H1 (cell line): ENCODE measurements around the gene GABRA6. TPM values are rescaled to one million over a fixed set of nuclear protein-coding genes. Genes with fewer than 3 reads are reported as not detected.

Experiments
- CTCF ChIA-PET: fragments of 300-600 bp; sonication (Branson Sonifier 250); formaldehyde crosslinking; loops from one replicate; lab custom pipeline; 2021; ENCODE audit not compliant: partially characterized antibody; lab: Charles Lee
- POLR2A ChIA-PET: fragments of 300-600 bp; sonication (Branson Sonifier 250); formaldehyde crosslinking; loops from one replicate; lab custom pipeline; 2021; ENCODE audit warnings: inconsistent platforms; ENCODE audit not compliant: partially characterized antibody; lab: Charles Lee
- DNase-seq, 2 experiments: peaks; one replicate each; pipeline versions ENCODE4 v3.0.0 to v3.0.0-alpha.2; 2010 to 2022; ENCODE audit warnings: low spot score in 2 of 2, low read depth in 1 of 2, mixed read lengths in 1 of 2
- FAIRE-seq: peaks from 2 replicates; lab custom pipeline; 2011; peaks lifted over from hg19 to GRCh38; lab: Jason Lieb, UNC
- H2AFZ ChIP-seq: 2 replicates; pipeline ENCODE4 v1.8.1; 2012; ENCODE audit warnings: low read length, inconsistent platforms
- H2AK5ac ChIP-seq: 2 replicates; pipeline ENCODE4 v1.6.1; 2013; ENCODE audit warnings: low read depth, low read length
- H2BK120ac ChIP-seq: replicated peaks from 2 replicates; pipeline ENCODE3; 2013; ENCODE audit warnings: low read depth, low read length, inconsistent platforms
- H2BK12ac ChIP-seq: 2 replicates; pipeline ENCODE4 v1.6.1; 2013; ENCODE audit warnings: low read depth, low read length
- H2BK15ac ChIP-seq: 2 replicates; pipeline ENCODE4 v1.6.1; 2013; ENCODE audit warnings: low read length
- H2BK20ac ChIP-seq: 2 replicates; pipeline ENCODE4 v1.6.1; 2013; ENCODE audit warnings: low read length
- H2BK5ac ChIP-seq: 2 replicates; pipeline ENCODE4 v1.6.1; 2013; ENCODE audit warnings: low read depth, low read length
- H3K14ac ChIP-seq: 2 replicates; pipeline ENCODE4 v1.6.1; 2013; ENCODE audit warnings: inconsistent platforms; ENCODE audit not compliant: insufficient read length
- H3K18ac ChIP-seq: 2 replicates; pipeline ENCODE4 v1.6.1; 2013; ENCODE audit warnings: low read length; ENCODE audit errors: extremely low read depth
- H3K23ac ChIP-seq: 2 replicates; pipeline ENCODE4 v1.6.1; 2013; ENCODE audit warnings: inconsistent platforms; ENCODE audit not compliant: insufficient read length
- H3K23me2 ChIP-seq: 2 replicates; pipeline ENCODE4 v1.6.1; 2013; ENCODE audit warnings: low read depth, low read length
- H3K27ac ChIP-seq: 2 replicates; pipeline ENCODE4 v1.6.1; 2011; ENCODE audit warnings: low read depth, low read length, inconsistent platforms
- H3K27me3 ChIP-seq, 4 experiments: replicated peaks in 1 of 4; 1 replicate in 1 of 4; 2 replicates in 3 of 4; pipeline versions ENCODE4 v1.6.1 to v1.8.1; 2011 to 2013; ENCODE audit warnings: low read length in 3 of 4, mild to moderate bottlenecking in 3 of 4, inconsistent platforms in 2 of 4, mixed read lengths in 2 of 4, moderate library complexity in 1 of 4; ENCODE audit not compliant: control insufficient read depth in 3 of 4, insufficient read depth in 3 of 4; ENCODE audit errors: extremely low read depth in 1 of 4
- H3K36me3 ChIP-seq, 4 experiments: 2 replicates each; pipeline versions ENCODE4 v1.6.1 to v1.8.1; 2011 to 2013; ENCODE audit warnings: mild to moderate bottlenecking in 4 of 4, low read length in 3 of 4, moderate library complexity in 2 of 4, control low read depth in 1 of 4, inconsistent platforms in 1 of 4; ENCODE audit not compliant: insufficient read depth in 4 of 4, control insufficient read depth in 2 of 4
- H3K4ac ChIP-seq: replicated peaks from 2 replicates; pipeline ENCODE3; 2013; ENCODE audit warnings: low read length, low read depth, mixed read lengths, inconsistent platforms; ENCODE audit not compliant: insufficient read length
- H3K4me1 ChIP-seq, 4 experiments: replicated peaks in 1 of 4; 1 replicate in 1 of 4; 2 replicates in 3 of 4; pipeline versions ENCODE4 v1.6.1 to v1.8.1; 2011 to 2013; ENCODE audit warnings: low read length in 3 of 4, inconsistent platforms in 2 of 4, mixed read lengths in 1 of 4; ENCODE audit not compliant: insufficient read depth in 4 of 4, control insufficient read depth in 3 of 4
- H3K4me2 ChIP-seq, 2 experiments: 2 replicates each; pipeline versions ENCODE4 v1.6.1 to v1.8.1; 2011 to 2013; ENCODE audit warnings: low read depth in 2 of 2, low read length in 2 of 2, control low read depth in 1 of 2, inconsistent platforms in 1 of 2, mild to moderate bottlenecking in 1 of 2; ENCODE audit not compliant: insufficient read depth in 1 of 2
- H3K4me3 ChIP-seq, 4 experiments: fragments of 200-600, 300-600 bp in 1 of 4; sonication (generic), shearing (Covaris generic), sonication (Bioruptor Twin) in 1 of 4; 2 replicates each; pipeline versions ENCODE4 v1.5.1 to v1.8.1; 2011 to 2016; ENCODE audit warnings: low read length in 4 of 4, low read depth in 3 of 4, control low read depth in 2 of 4, inconsistent platforms in 2 of 4, mild to moderate bottlenecking in 2 of 4, mixed read lengths in 1 of 4, moderate library complexity in 1 of 4; ENCODE audit not compliant: insufficient read depth in 2 of 4; ENCODE audit errors: extremely low read depth in 1 of 4
- H3K56ac ChIP-seq: replicated peaks from 2 replicates; pipeline ENCODE3; 2013; ENCODE audit warnings: low read depth, mild to moderate bottlenecking, mixed read lengths, low read length, inconsistent platforms; ENCODE audit not compliant: insufficient read length
- H3K79me1 ChIP-seq: 2 replicates; pipeline ENCODE4 v1.6.1; 2013; ENCODE audit warnings: low read depth, low read length, control low read depth
- H3K79me2 ChIP-seq, 2 experiments: 2 replicates each; pipeline versions ENCODE4 v1.6.1 to v1.8.1; 2012 to 2013; ENCODE audit warnings: low read length in 2 of 2, mild to moderate bottlenecking in 2 of 2, inconsistent platforms in 1 of 2; ENCODE audit not compliant: insufficient read depth in 2 of 2, control insufficient read depth in 1 of 2
- H3K9ac ChIP-seq, 4 experiments: replicated peaks in 1 of 4; 1 replicate in 1 of 4; 2 replicates in 3 of 4; pipeline versions ENCODE4 v1.6.1 to v1.8.1; 2011 to 2013; ENCODE audit warnings: low read depth in 3 of 4, low read length in 3 of 4, control low read depth in 2 of 4, mild to moderate bottlenecking in 2 of 4, moderate library complexity in 2 of 4, inconsistent platforms in 1 of 4; ENCODE audit errors: extremely low read depth in 1 of 4
- H3K9me3 ChIP-seq, 2 experiments: 2 replicates each; pipeline versions ENCODE4 v1.6.1 to v1.8.1; 2012 to 2013; ENCODE audit warnings: mild to moderate bottlenecking in 2 of 2, moderate library complexity in 2 of 2, control low read depth in 1 of 2, inconsistent platforms in 1 of 2, low read depth in 1 of 2, low read length in 1 of 2, mixed read lengths in 1 of 2; ENCODE audit not compliant: insufficient read depth in 2 of 2
- H4K20me1 ChIP-seq, 2 experiments: replicated peaks in 1 of 2; 2 replicates each; pipeline versions ENCODE3 to v1.8.1; 2011 to 2013; ENCODE audit warnings: inconsistent platforms in 2 of 2, low read length in 2 of 2, mild to moderate bottlenecking in 1 of 2; ENCODE audit not compliant: insufficient read depth in 2 of 2, control insufficient read depth in 1 of 2
- H4K5ac ChIP-seq: 2 replicates; pipeline ENCODE4 v1.6.1; 2013; ENCODE audit warnings: low read length, low read depth, mixed read lengths, inconsistent platforms; ENCODE audit not compliant: insufficient read length
- H4K8ac ChIP-seq: 2 replicates; pipeline ENCODE4 v1.8.0; 2013; ENCODE audit warnings: mild to moderate bottlenecking, moderate library complexity, low read length, inconsistent platforms; ENCODE audit not compliant: insufficient read depth; ENCODE audit errors: extremely low read depth
- H4K91ac ChIP-seq: replicated peaks from 2 replicates; pipeline ENCODE3; 2013; ENCODE audit warnings: low read length, mixed read lengths, inconsistent platforms; ENCODE audit not compliant: insufficient read length
- HDAC2 ChIP-seq, 2 experiments: fragments of 300-600 bp in 1 of 2; sonication (generic) in 1 of 2; IDR thresholded peaks; 2 replicates each; pipeline ENCODE4 v1.6.1; 2011 to 2012; ENCODE audit warnings: low read depth in 2 of 2, low read length in 2 of 2, mild to moderate bottlenecking in 2 of 2, moderate library complexity in 2 of 2, borderline replicate concordance in 1 of 2, inconsistent platforms in 1 of 2
- JUND ChIP-seq: IDR thresholded peaks from 2 replicates; pipeline ENCODE4 v1.6.1; 2011; ENCODE audit warnings: mild to moderate bottlenecking, improper control_type of control experiment, low read length
- NRF1 ChIP-seq: IDR thresholded peaks from 2 replicates; pipeline ENCODE4 v1.6.1; 2011; ENCODE audit warnings: mild to moderate bottlenecking, low read depth, low read length, improper control_type of control experiment
- RAD21 ChIP-seq, 2 experiments: IDR thresholded peaks in 1 of 2; conservative IDR thresholded peaks in 1 of 2; 2 replicates each; pipeline ENCODE4 v1.6.1; 2011; ENCODE audit warnings: low read depth in 2 of 2, low read length in 2 of 2, improper control_type of control experiment in 1 of 2, inconsistent platforms in 1 of 2, mild to moderate bottlenecking in 1 of 2, moderate library complexity in 1 of 2
- SP1 ChIP-seq: IDR thresholded peaks from 2 replicates; pipeline ENCODE4 v1.6.1; 2011; ENCODE audit warnings: low read depth, low read length
- SUZ12 ChIP-seq: fragments of 200-600 bp; sonication (generic); IDR thresholded peaks from 2 replicates; pipeline ENCODE4 v1.6.1; 2012; ENCODE audit warnings: mild to moderate bottlenecking, inconsistent platforms, low read length, moderate library complexity, mixed read lengths
- TBP ChIP-seq: IDR thresholded peaks from 2 replicates; pipeline ENCODE4 v1.6.1; 2011; ENCODE audit warnings: low read depth, low read length, improper control_type of control experiment
- TEAD4 ChIP-seq: IDR thresholded peaks from 2 replicates; pipeline ENCODE4 v1.6.1; 2012; ENCODE audit warnings: low read depth, low read length, inconsistent platforms, mixed read lengths
- WGBS, 2 experiments: shearing (Covaris generic) in 1 of 2; methylation state at CpG; one replicate each; pipeline versions ENCODE4 v1.1.6 to v1.1.7; 2013 to 2015; ENCODE audit warnings: low lambda C conversion rate in 2 of 2, mixed read lengths in 2 of 2, inconsistent platforms in 1 of 2, low coverage in 1 of 2, missing lambda C conversion rate in 1 of 2; ENCODE audit not compliant: insufficient replicate concordance in 2 of 2, insufficient coverage in 1 of 2, insufficient read length in 1 of 2; ENCODE audit errors: extremely low coverage in 1 of 2, missing lambda C conversion rate in 1 of 2; 5-methylcytosine and 5-hydroxymethylcytosine counted together
- polyA plus RNA-seq, 7 experiments: library from polyadenylated mRNA; depleted of rRNA in 3 of 7; stranded (reverse) in 5 of 7; unstranded in 2 of 7; fragments of >200 nt in 5 of 7; fragments of 200-250 nt in 2 of 7; gene quantifications; 1 replicate in 5 of 7; 2 replicates in 1 of 7; 4 replicates in 1 of 7; pipeline versions ENCODE4 v1.2.1 to v1.2.3, GENCODE V29; 2011 to 2013; ENCODE audit warnings: missing spikeins in 2 of 7, mixed read lengths in 2 of 7
- total RNA-seq: library from RNA; stranded (reverse); fragmentation: NEBNext Ultra II Directional; extraction: Animal tissue kit (Norgen Biotek cat#: 25700); gene quantifications from 2 replicates; pipeline ENCODE4 v1.2.1, GENCODE V29; 2021
- TF ChIP-seq, protein P1 (sequence below): IDR thresholded peaks from 2 replicates; pipeline ENCODE4 v1.6.1; 2012; ENCODE audit warnings: inconsistent platforms
- TF ChIP-seq, protein P2 (sequence below), 3 experiments: IDR thresholded peaks; 1 replicate in 2 of 3; 2 replicates in 1 of 3; pipeline versions ENCODE4 v1.5.1 to v1.6.1; 2011; ENCODE audit warnings: low read length in 3 of 3, mild to moderate bottlenecking in 3 of 3, inconsistent platforms in 2 of 3, low read depth in 1 of 3, moderate library complexity in 1 of 3; ENCODE audit not compliant: insufficient read depth in 1 of 3; ENCODE audit errors: control extremely low read depth in 1 of 3

The GABRA6 gene
- total and polyA plus RNA-seq, 2 of the 8 experiments (the other 6 are each of a cell fraction or from before 2014, with no cell fraction given): not detected

DNA sequence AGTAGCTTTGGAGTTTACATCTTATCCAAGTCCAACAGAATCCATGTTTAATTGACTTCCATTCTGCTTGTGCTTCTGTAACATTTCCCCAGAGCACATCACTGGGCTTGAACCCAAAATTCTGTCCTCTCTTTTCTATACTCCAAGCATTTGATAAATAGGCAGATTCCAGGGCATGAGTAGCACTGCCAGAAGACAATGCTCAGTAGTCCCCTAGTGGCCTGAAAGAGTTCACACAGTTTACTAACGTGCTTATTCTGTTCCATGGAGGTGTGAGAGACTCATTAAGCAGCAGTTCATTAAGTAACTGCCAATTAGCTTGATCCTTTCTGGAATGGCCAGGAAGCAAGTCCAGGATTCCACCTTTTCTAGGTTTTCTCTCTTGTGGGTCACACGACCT is 9.4 kb upstream of the GABRA6 start:
- H3K27me3 ChIP-seq: no peaks in the 10 kb centered on the region
- H3K36me3 ChIP-seq: no peaks in the 10 kb centered on the region
- H3K18ac ChIP-seq: no peak overlapping the region
- no peak for FAIRE-seq
- H3K23ac ChIP-seq: no peak overlapping the region
- no peak overlapping the region for H3K4ac ChIP-seq
- no peak overlapping the region for H3K14ac ChIP-seq
- peak overlapping the region; percentile 36; the same call in 1 of the 2 replicates for H2AFZ ChIP-seq
- ChIA-PET CTCF (interaction anchor here (0.6 to 2.1 kb wide), 24 partner anchors 9 to 748 kb away, joined by 3 to 9 read pairs (median 3); partner anchors contain the start of gene GABRA6), POLR2A (no interaction called here)
- H4K91ac ChIP-seq: no peak overlapping the region
- H3K4me2 ChIP-seq: no peak overlapping the region
- no peak overlapping the region for H2BK12ac ChIP-seq
- no peaks in the 10 kb centered on the region for H4K20me1 ChIP-seq
- H3K27ac ChIP-seq: no peak overlapping the region
- no peak for DNase-seq
- H3K79me1 ChIP-seq: no peaks in the 10 kb centered on the region
- no peaks in the 10 kb centered on the region for H3K9me3 ChIP-seq
- H3K79me2 ChIP-seq: no peaks in the 10 kb centered on the region
- H2BK15ac ChIP-seq: no peak overlapping the region
- no peak overlapping the region for H2AK5ac ChIP-seq
- H4K5ac ChIP-seq: no peak overlapping the region
- no peaks in the 10 kb centered on the region for H3K4me1 ChIP-seq
- H3K4me3 ChIP-seq: no peak overlapping the region
- no peaks in the 10 kb centered on the region for H3K23me2 ChIP-seq
- TF ChIP-seq TEAD4: peak; percentile 52; the same call in 1 of the 2 replicates
- no peak for TF ChIP-seq SP1
- TF ChIP-seq HDAC2 (IDR thresholded peaks at IDR 0.05; ENCODE audit: borderline replicate concordance in 1 of 2, low read depth in 2 of 2, low read length in 2 of 2): no peak
- TF ChIP-seq SUZ12: no peak
- TF ChIP-seq TBP: no peak
- no peak for TF ChIP-seq NRF1
- TF ChIP-seq, protein P1, sequence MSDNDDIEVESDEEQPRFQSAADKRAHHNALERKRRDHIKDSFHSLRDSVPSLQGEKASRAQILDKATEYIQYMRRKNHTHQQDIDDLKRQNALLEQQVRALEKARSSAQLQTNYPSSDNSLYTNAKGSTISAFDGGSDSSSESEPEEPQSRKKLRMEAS: no peak
- TF ChIP-seq, protein P2, sequence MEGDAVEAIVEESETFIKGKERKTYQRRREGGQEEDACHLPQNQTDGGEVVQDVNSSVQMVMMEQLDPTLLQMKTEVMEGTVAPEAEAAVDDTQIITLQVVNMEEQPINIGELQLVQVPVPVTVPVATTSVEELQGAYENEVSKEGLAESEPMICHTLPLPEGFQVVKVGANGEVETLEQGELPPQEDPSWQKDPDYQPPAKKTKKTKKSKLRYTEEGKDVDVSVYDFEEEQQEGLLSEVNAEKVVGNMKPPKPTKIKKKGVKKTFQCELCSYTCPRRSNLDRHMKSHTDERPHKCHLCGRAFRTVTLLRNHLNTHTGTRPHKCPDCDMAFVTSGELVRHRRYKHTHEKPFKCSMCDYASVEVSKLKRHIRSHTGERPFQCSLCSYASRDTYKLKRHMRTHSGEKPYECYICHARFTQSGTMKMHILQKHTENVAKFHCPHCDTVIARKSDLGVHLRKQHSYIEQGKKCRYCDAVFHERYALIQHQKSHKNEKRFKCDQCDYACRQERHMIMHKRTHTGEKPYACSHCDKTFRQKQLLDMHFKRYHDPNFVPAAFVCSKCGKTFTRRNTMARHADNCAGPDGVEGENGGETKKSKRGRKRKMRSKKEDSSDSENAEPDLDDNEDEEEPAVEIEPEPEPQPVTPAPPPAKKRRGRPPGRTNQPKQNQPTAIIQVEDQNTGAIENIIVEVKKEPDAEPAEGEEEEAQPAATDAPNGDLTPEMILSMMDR (IDR thresholded peaks at IDR 0.05; ENCODE audit: control extremely low read depth in 1 of 3, insufficient read depth in 1 of 3, low read depth in 1 of 3, low read length in 3 of 3): peak in 2 of 3 experiments; percentile 67 to 80; a peak in 3 of 4 replicates
- TF ChIP-seq JUND: no peak
- peak; percentile 68 to 79 for TF ChIP-seq RAD21 (IDR thresholded peaks at IDR 0.05 in 1 of 2, conservative IDR thresholded peaks at IDR 0.05 in 1 of 2; ENCODE audit: low read depth in 2 of 2, low read length in 2 of 2)
- no peak overlapping the region for H2BK5ac ChIP-seq
- no peak overlapping the region for H2BK120ac ChIP-seq
- H2BK20ac ChIP-seq: no peak overlapping the region
- no peak overlapping the region for H4K8ac ChIP-seq
- WGBS, 2 experiments: 13% methylated on average over 2 of the region's 2 CpGs; no CpG with 5 or more reads in 1 of the 2 experiments
- H3K56ac ChIP-seq: no peak overlapping the region
- no peak overlapping the region for H3K9ac ChIP-seq
